Sciatic nerve (tissue), 2 donors: ENCODE results near the gene GRIN1. TPM values are rescaled to one million over a fixed set of nuclear protein-coding genes. Genes with fewer than 3 reads are reported as not detected.
A peak's percentile ranks its signal among the peaks of the same experiment; 100 is the strongest.

Experiments used
- ATAC-seq: fragments of 200-7000 bp; cut with Tn5 transposase; one replicate; pipeline ENCODE4 v1.9.1; 2020; ENCODE audit warnings: mild to moderate bottlenecking, moderate library complexity
- DNase-seq: peaks from one replicate; pipeline ENCODE4 v3.0.0-alpha.2; 2020; ENCODE audit warnings: low spot score
- intact Hi-C: fragments of 100-400 bp; cut with DNase I; formaldehyde crosslinking; loops from one replicate; pipeline ENCODE4 v1.14.2; 2022
- microRNA-seq: library from miRNA; unstranded; fragments of <30 nt; microRNA quantifications from one replicate; pipeline ENCODE4 v1.2.0, GENCODE V29; 2020
- total RNA-seq: library from RNA; stranded (reverse); fragmentation: NEBNext Ultra II Directional; extraction: Animal tissue kit (Norgen Biotek cat#: 25700); gene quantifications from one replicate; pipeline ENCODE4 v1.2.1, GENCODE V29; 2021
- donor health status: DM: no; HTN: no; CAD: no.
- donor health status: DM: no; HTN: no; CAD: no.

The GRIN1 gene
- total RNA-seq, 1 donor from 2014 or later: not detected

GRCh38 chr9:137217276-137218211 lies 78.6 kb downstream of the GRIN1 start:
- ATAC-seq: peak; percentile 79

GRCh38 chr9:137218212-137218753 lies 79.3 kb downstream of the GRIN1 start:
- intact Hi-C loops: no loop called here
- ATAC-seq: no peak
- DNase-seq: no peak

More at GRCh38 chr9:137217276-137218211, 78.6 kb downstream of the GRIN1 start:
- DNase-seq: peak; percentile 85
- intact Hi-C loops: no loop called here

Small RNA genes within 50 kb of the gene (microRNA-seq; reads per million reads assigned to microRNA genes)
- gene MIR3621: not detected

Other genes with a start within 250 kb of the GRIN1 start
- gene FBXW5, start 194.4 kb upstream of the GRIN1 start, total RNA-seq: 59.9 TPM
- gene C8G, start 193.9 kb upstream of the GRIN1 start, total RNA-seq: not detected
- gene LCN12, start 186.9 kb upstream of the GRIN1 start, total RNA-seq: 8.6 TPM
- gene PTGDS, start 161.7 kb upstream of the GRIN1 start, total RNA-seq: 1,668 TPM
- gene LCNL1, start 156.2 kb upstream of the GRIN1 start, total RNA-seq: 4.1 TPM
- gene PAXX, start 146.7 kb upstream of the GRIN1 start, total RNA-seq: 46.6 TPM
- 11.3 TPM for gene CLIC3, start 142.6 kb upstream of the GRIN1 start, total RNA-seq
- gene ABCA2, start 110.9 kb upstream of the GRIN1 start, total RNA-seq: 298 TPM
- gene FUT7, start 107.1 kb upstream of the GRIN1 start, total RNA-seq: 0.18 TPM
- gene NPDC1, start 93.0 kb upstream of the GRIN1 start, total RNA-seq: 157 TPM
- gene ENTPD2, start 85.1 kb upstream of the GRIN1 start, total RNA-seq: 24.3 TPM
- 0.36 TPM for gene SAPCD2, start 68.6 kb upstream of the GRIN1 start, total RNA-seq
- gene UAP1L1, start 61.6 kb upstream of the GRIN1 start, total RNA-seq: 18.3 TPM
- 48.3 TPM for gene MAN1B1, start 52.2 kb upstream of the GRIN1 start, total RNA-seq
- 127 TPM for gene DPP7, start 24.4 kb upstream of the GRIN1 start, total RNA-seq
- not detected for gene LRRC26, start 30.9 kb downstream of the GRIN1 start, total RNA-seq
- not detected for gene TMEM210, start 32.9 kb downstream of the GRIN1 start, total RNA-seq
- 52.8 TPM for gene ANAPC2, start 49.4 kb downstream of the GRIN1 start, total RNA-seq
- gene SSNA1, start 49.5 kb downstream of the GRIN1 start, total RNA-seq: 27.6 TPM
- 8.8 TPM for gene TPRN, start 61.6 kb downstream of the GRIN1 start, total RNA-seq
- gene TMEM203, start 66.5 kb downstream of the GRIN1 start, total RNA-seq: 25.6 TPM
- gene NDOR1, start 66.5 kb downstream of the GRIN1 start, total RNA-seq: 16.5 TPM
- gene RNF208, start 83.1 kb downstream of the GRIN1 start, total RNA-seq: 10.6 TPM
- not detected for gene CYSRT1, start 86.0 kb downstream of the GRIN1 start, total RNA-seq
- gene RNF224, start 88.3 kb downstream of the GRIN1 start, total RNA-seq: not detected
- not detected for gene SLC34A3, start 91.7 kb downstream of the GRIN1 start, total RNA-seq
- gene TUBB4B, start 102.1 kb downstream of the GRIN1 start, total RNA-seq: 108 TPM
- gene STPG3, start 112.1 kb downstream of the GRIN1 start, total RNA-seq: not detected
- gene NELFB, start 116.2 kb downstream of the GRIN1 start, total RNA-seq: 38.9 TPM
- gene TOR4A, start 138.6 kb downstream of the GRIN1 start, total RNA-seq: 4.0 TPM
- 18.5 TPM for gene NRARP, start 163.1 kb downstream of the GRIN1 start, total RNA-seq